Psoas muscle (tissue), 8 donors: Measurements from ENCODE around the gene SC5D. TPM values are rescaled to one million over a fixed set of nuclear protein-coding genes. Genes with fewer than 3 reads are reported as not detected.

Experiments used
- ATAC-seq, 4 donors: fragments of 200-7000 bp; cut with Tn5 transposase; one replicate each; pipeline ENCODE4 v1.9.1; 2020; ENCODE audit warnings: moderate library complexity in 3 of 4, mild to moderate bottlenecking in 2 of 4
- DNase-seq, 2 donors: peaks; one replicate each; pipeline ENCODE4 v3.0.0-alpha.2; 2020
- H3K27ac ChIP-seq: fragments of 200-600 bp; one replicate; pipeline ENCODE4 v1.8.0; 2022
- H3K27me3 ChIP-seq, 3 donors: fragments of 200-600 bp in 1 of 3; one replicate each; pipeline versions ENCODE4 v1.6.1 to v1.8.0; 2013 to 2022; ENCODE audit warnings: low read length in 2 of 3, mild to moderate bottlenecking in 2 of 3, moderate library complexity in 1 of 3; ENCODE audit not compliant: insufficient read depth in 3 of 3
- H3K36me3 ChIP-seq, 2 donors: fragments of 200-600 bp in 1 of 2; one replicate each; pipeline versions ENCODE4 v1.6.1 to v1.8.0; 2013 to 2022; ENCODE audit warnings: low read depth in 1 of 2, mild to moderate bottlenecking in 1 of 2, moderate library complexity in 1 of 2; ENCODE audit not compliant: insufficient read depth in 1 of 2
- H3K4me1 ChIP-seq: fragments of 200-600 bp; one replicate; pipeline ENCODE4 v1.8.0; 2022
- H3K4me3 ChIP-seq: fragments of 200-600 bp; one replicate; pipeline ENCODE4 v1.8.0; 2022; ENCODE audit warnings: mild to moderate bottlenecking
- H3K9me3 ChIP-seq: fragments of 200-600 bp; one replicate; pipeline ENCODE4 v1.8.0; 2022
- CTCF ChIP-seq: fragments of 200-600 bp; IDR thresholded peaks from one replicate; pipeline ENCODE4 v1.8.0; 2022; ENCODE audit warnings: antibody characterized with exemption
- WGBS, 3 donors: extraction: QIAGEN DNeasy Blood & Tissue Kit; methylation state at CpG; one replicate each; pipeline versions ENCODE4 v1.1.6 to v1.1.7; 2013; 5-methylcytosine and 5-hydroxymethylcytosine counted together
- intact Hi-C, 2 donors: fragments of 100-400 bp; cut with DNase I; formaldehyde crosslinking; loops; one replicate each; pipeline versions ENCODE4 v1.11.0 to v1.14.2; 2022
- polyA plus RNA-seq, 3 donors: library from polyadenylated mRNA; stranded (reverse); fragments of 200-250 nt; gene quantifications; one replicate each; pipeline ENCODE4 v1.2.3, GENCODE V29; 2013
- total RNA-seq, 4 donors: library from RNA; stranded (reverse); fragmentation: NEBNext Ultra II Directional in 2 of 4; extraction: Animal tissue kit (Norgen Biotek cat#: 25700) in 2 of 4; gene quantifications; one replicate each; pipeline versions ENCODE4 v1.2.1 to v1.2.4, GENCODE V29; 2021 to 2023
- donor health status: healthy with polysubstance abuse.
- donor health status: DM: no; HTN: no; CAD: no; lungs with moderate emphysema.
- donor health status: Bipolar disorder and iron deficiency.
- donor health status: healthy.
- donor health status: DM: yes; HTN: yes; CAD: no.
- donor health status: DM: no; HTN: no; CAD: no.
- donor health status: DM: no; HTN: no; CAD: no.
- donor health status: DM: yes; HTN: yes; CAD: no.

Gene SC5D
- total and polyA plus RNA-seq, 7 donors, result 4.7 to 12.5 (median 7.4) TPM

GRCh38 chr11:121248496-121248895 lies 44.1 kb upstream of the SC5D start:
- ATAC-seq, result no peak
- Histone ChIP-seq H3K9me3 (no peaks in the 10 kb centered on the region), H3K36me3 (no peaks in the 10 kb centered on the region), H3K4me3 (no peak overlapping the region), H3K27me3 (no peaks in the 10 kb centered on the region), H3K27ac (no peak overlapping the region), H3K4me1 (no peaks in the 10 kb centered on the region)
- intact Hi-C loops, result loop anchor here in 1 of 2 donors (5.0 kb wide), 1 partner anchor 344 kb away; no protein-coding TSS in a partner anchor
- 86 to 91% (median 87%) methylated on average over 4 of the region's 4 CpGs for WGBS, 3 donors
- TF ChIP-seq CTCF, result no peak
- no peak for DNase-seq

- intact Hi-C loops, result loop anchor here in 1 of 2 donors (5.0 kb wide), 1 partner anchor 343 kb away; no protein-coding TSS in a partner anchor
- no peak overlapping the region for H3K4me3 ChIP-seq
- no peaks in the 10 kb centered on the region for H3K27me3 ChIP-seq
- no peaks in the 10 kb centered on the region for H3K9me3 ChIP-seq
- DNase-seq (no peak), ATAC-seq (peak; percentile 39 to 75 (median 52))
- 25 to 39% (median 27%) methylated on average over 7 of the region's 7 CpGs for WGBS, 3 donors
- H3K36me3 ChIP-seq, result no peaks in the 10 kb centered on the region
- H3K27ac ChIP-seq, result no peak overlapping the region
- no peaks in the 10 kb centered on the region for H3K4me1 ChIP-seq
- peak; percentile 80 for TF ChIP-seq CTCF
Measured at GRCh38 chr11:121249039-121249663, 43.4 kb upstream of the SC5D start.

GRCh38 chr11:121250843-121251242 lies 41.7 kb upstream of the SC5D start:
- H3K4me3 ChIP-seq, result no peak overlapping the region
- ATAC-seq (no peak), DNase-seq (no peak)
- H3K9me3 ChIP-seq, result no peaks in the 10 kb centered on the region
- 93 to 96% (median 94%) methylated on average over 4 of the region's 4 CpGs for WGBS, 3 donors
- H3K36me3 ChIP-seq, result no peaks in the 10 kb centered on the region
- H3K27ac ChIP-seq, result no peak overlapping the region
- no peak for TF ChIP-seq CTCF
- H3K4me1 ChIP-seq, result no peaks in the 10 kb centered on the region
- intact Hi-C loops, result loop anchor here in 1 of 2 donors (2.0 kb wide), 1 partner anchor 340 kb away; no protein-coding TSS in a partner anchor
- no peaks in the 10 kb centered on the region for H3K27me3 ChIP-seq

GRCh38 chr11:121253951-121254350 lies 38.6 kb upstream of the SC5D start:
- no peak for TF ChIP-seq CTCF
- H3K4me1 ChIP-seq, result no peaks in the 10 kb centered on the region
- H3K27ac ChIP-seq, result no peak overlapping the region
- no peak overlapping the region for H3K4me3 ChIP-seq
- H3K36me3 ChIP-seq, result no peaks in the 10 kb centered on the region
- no peak for DNase-seq
- no peak for ATAC-seq
- no peaks in the 10 kb centered on the region for H3K9me3 ChIP-seq
- intact Hi-C loops, result no loop called here
- peaks cover 0 to 3% (median 0%) of the 10 kb centered on the region in 3 donors for H3K27me3 ChIP-seq

GRCh38 chr11:121254756-121255155 lies 37.8 kb upstream of the SC5D start:
- Histone ChIP-seq H3K4me1 (no peaks in the 10 kb centered on the region), H3K4me3 (no peak overlapping the region), H3K36me3 (no peaks in the 10 kb centered on the region), H3K27me3 (peaks cover 0 to 3% (median 0%) of the 10 kb centered on the region in 3 donors), H3K9me3 (no peaks in the 10 kb centered on the region), H3K27ac (no peak overlapping the region)
- ATAC-seq (no peak), DNase-seq (no peak)
- no peak for TF ChIP-seq CTCF
- intact Hi-C loops, result no loop called here
